Endodermal cell (in vitro differentiated cells): Measurements from ENCODE around the gene PHRF1. TPM values are rescaled to one million over a fixed set of nuclear protein-coding genes. Genes with fewer than 3 reads are reported as not detected.

Experiments used
- DNase-seq: peaks from one replicate; pipeline ENCODE4 v3.0.0-alpha.2; 2017
- H3K27ac ChIP-seq: 2 replicates; pipeline ENCODE4 v1.5.1; 2013; ENCODE audit warnings: mild to moderate bottlenecking, low read depth, low read length, moderate library complexity
- H3K27me3 ChIP-seq: 2 replicates; pipeline ENCODE4 v1.6.1; 2013; ENCODE audit warnings: mild to moderate bottlenecking, low read length, moderate library complexity; ENCODE audit not compliant: insufficient read depth, control insufficient read depth, poor library complexity, severe bottlenecking
- H3K36me3 ChIP-seq: 2 replicates; pipeline ENCODE4 v1.7.0; 2013; ENCODE audit warnings: mild to moderate bottlenecking, low read length, moderate library complexity; ENCODE audit not compliant: control insufficient read depth, insufficient read depth
- H3K4me1 ChIP-seq: one replicate; pipeline ENCODE4 v1.7.0; 2013; ENCODE audit warnings: low read length; ENCODE audit not compliant: control insufficient read depth, insufficient read depth
- H3K4me3 ChIP-seq: 2 replicates; pipeline ENCODE4 v1.5.1; 2013; ENCODE audit warnings: mild to moderate bottlenecking, low read length, moderate library complexity
- H3K9ac ChIP-seq: 2 replicates; pipeline ENCODE4 v1.6.1; 2013; ENCODE audit warnings: mild to moderate bottlenecking, low read length, moderate library complexity; ENCODE audit not compliant: poor library complexity, severe bottlenecking; ENCODE audit errors: extremely low read depth
- H3K9me3 ChIP-seq: 2 replicates; pipeline ENCODE4 v1.6.1; 2013; ENCODE audit warnings: mild to moderate bottlenecking, low read length, moderate library complexity; ENCODE audit not compliant: control insufficient read depth
- H3K27ac Mint-ChIP-seq: 2 replicates; pipeline ENCODE4 v1.8.0; 2020; ENCODE audit warnings: mixed read lengths
- H3K27me3 Mint-ChIP-seq: 2 replicates; pipeline ENCODE4 v1.8.0; 2021; ENCODE audit warnings: mild to moderate bottlenecking, mixed read lengths; ENCODE audit not compliant: insufficient read depth
- H3K36me3 Mint-ChIP-seq: 2 replicates; pipeline ENCODE4 v1.8.0; 2020; ENCODE audit warnings: low read depth, mixed read lengths
- H3K4me1 Mint-ChIP-seq: 2 replicates; pipeline ENCODE4 v1.8.0; 2020; ENCODE audit warnings: mixed read lengths
- H3K4me3 Mint-ChIP-seq: 2 replicates; pipeline ENCODE4 v1.8.0; 2020; ENCODE audit warnings: mild to moderate bottlenecking, moderate library complexity, mixed read lengths
- H3K9me3 Mint-ChIP-seq: 2 replicates; pipeline ENCODE4 v1.8.0; 2020; ENCODE audit warnings: mild to moderate bottlenecking, mixed read lengths
- CTCF ChIP-seq: fragments of 200-600 bp; sonication (generic); conservative IDR thresholded peaks from 2 replicates; pipeline ENCODE4 v1.5.0; 2021; ENCODE audit warnings: antibody characterized with exemption, mild to moderate bottlenecking
- WGBS, 2 experiments: methylation state at CpG; one replicate each; pipeline versions ENCODE4 v1.1.5 to v1.1.7; 2013; ENCODE audit warnings: missing lambda C conversion rate in 2 of 2, mixed read lengths in 1 of 2; ENCODE audit not compliant: insufficient coverage in 1 of 2, insufficient read length in 1 of 2; 5-methylcytosine and 5-hydroxymethylcytosine counted together
- total RNA-seq, 2 donors: library from RNA; stranded (reverse); fragmentation: NEBNext Ultra II Directional in 1 of 2; extraction: Animal tissue kit (Norgen Biotek cat#: 25700) in 1 of 2; gene quantifications; 2 replicates in 1 of 2; 3 replicates in 1 of 2; pipeline ENCODE4 v1.2.1, GENCODE V29; 2021

PHRF1 gene
- total RNA-seq, 2 donors from 2014 or later: 43.4 to 48.0 TPM

GRCh38 chr11:560305-561147, 15.7 kb upstream of the PHRF1 start, which contains the start of the genes LMNTD2 and RASSF7:
LMNTD2 (minus strand) TSS chr11:560738; CDS start chr11:560716, 22 bp downstream.
RASSF7 (plus strand) TSS chr11:560970; CDS start chr11:561769, 799 bp downstream.
- no peak within 1 kb of the TSS for H3K27ac ChIP-seq
- H3K4me1 Mint-ChIP-seq: peaks cover 6% of the 10 kb centered on the region
- DNase-seq: peak; percentile 97
- H3K9me3 Mint-ChIP-seq: no peaks in the 10 kb centered on the region
- H3K27ac Mint-ChIP-seq: peak within 1 kb of the TSS; percentile 78
- peak within 1 kb of the TSS; percentile 82 for H3K4me3 ChIP-seq
- WGBS, 2 experiments: 2 to 5% methylated on average over 26 to 95 of the region's 95 CpGs
- H3K9ac ChIP-seq: peak within 1 kb of the TSS; percentile 64
- H3K36me3 ChIP-seq: peaks cover 8% of the 10 kb centered on the region
- peak within 1 kb of the TSS; percentile 77 for H3K4me3 Mint-ChIP-seq
- peaks cover 28% of the 10 kb centered on the region for H3K27me3 ChIP-seq
- peaks cover 29% of the 10 kb centered on the region for H3K27me3 Mint-ChIP-seq
- peaks cover 16% of the 10 kb centered on the region for H3K36me3 Mint-ChIP-seq
- TF ChIP-seq CTCF: no peak
- H3K9me3 ChIP-seq: no peaks in the 10 kb centered on the region
- peaks cover 9% of the 10 kb centered on the region for H3K4me1 ChIP-seq

- H3K27ac ChIP-seq: no peak overlapping the region
- peak overlapping the region; percentile 64 for H3K9ac ChIP-seq
- Mint-ChIP-seq H3K27me3 (peaks cover 24% of the 10 kb centered on the region), H3K4me3 (peak overlapping the region; percentile 77), H3K9me3 (no peaks in the 10 kb centered on the region), H3K4me1 (peaks cover 6% of the 10 kb centered on the region), H3K27ac (no peak overlapping the region), H3K36me3 (peaks cover 16% of the 10 kb centered on the region)
- peak; percentile 75 for DNase-seq
- no peak for TF ChIP-seq CTCF
- peak overlapping the region; percentile 82 for H3K4me3 ChIP-seq
- peaks cover 19% of the 10 kb centered on the region for H3K27me3 ChIP-seq
- H3K4me1 ChIP-seq: peaks cover 9% of the 10 kb centered on the region
- H3K9me3 ChIP-seq: no peaks in the 10 kb centered on the region
- 5 to 7% methylated on average over 37 to 67 of the region's 67 CpGs for WGBS, 2 experiments
- peaks cover 8% of the 10 kb centered on the region for H3K36me3 ChIP-seq
These were observed 14.9 kb upstream of the PHRF1 start for GRCh38 chr11:561148-562003.

- Mint-ChIP-seq H3K9me3 (no peaks in the 10 kb centered on the region), H3K4me3 (peak overlapping the region; percentile 77), H3K27me3 (peaks cover 16% of the 10 kb centered on the region), H3K27ac (no peak overlapping the region), H3K36me3 (peaks cover 16% of the 10 kb centered on the region), H3K4me1 (peaks cover 6% of the 10 kb centered on the region)
- no peak for TF ChIP-seq CTCF
- no peak for DNase-seq
- no peak overlapping the region for H3K9ac ChIP-seq
- H3K27ac ChIP-seq: no peak overlapping the region
- H3K27me3 ChIP-seq: peaks cover 11% of the 10 kb centered on the region
- peaks cover 9% of the 10 kb centered on the region for H3K4me1 ChIP-seq
- 96 to 98% methylated on average over 16 to 29 of the region's 29 CpGs for WGBS, 2 experiments
- H3K9me3 ChIP-seq: no peaks in the 10 kb centered on the region
- H3K36me3 ChIP-seq: peaks cover 8% of the 10 kb centered on the region
- peak overlapping the region; percentile 82 for H3K4me3 ChIP-seq
These were observed 14.1 kb upstream of the PHRF1 start for GRCh38 chr11:562046-562645.
